Smooth muscle cell (in vitro differentiated cells): ENCODE measurements around the gene PPP1R7. TPM values are rescaled to one million over a fixed set of nuclear protein-coding genes. Genes with fewer than 3 reads are reported as not detected.

Experiments used
- DNase-seq: peaks from one replicate; lab custom pipeline; 2025; ENCODE audit not compliant: unreplicated experiment; lab: John Stamatoyannopoulos, UW
- H2AFZ ChIP-seq: fragments of 200-600 bp; sonication (generic); 2 replicates; pipeline ENCODE4 v1.6.0; 2016; ENCODE audit warnings: antibody characterized with exemption, low read depth, mild to moderate bottlenecking
- H3F3A ChIP-seq: fragments of 200-600 bp; sonication (generic); 2 replicates; pipeline ENCODE4 v1.6.0; 2017; ENCODE audit warnings: antibody characterized with exemption, low read depth
- H3K27ac ChIP-seq: fragments of 200-600 bp; sonication (generic); 2 replicates; pipeline ENCODE4 v1.5.1; 2016; ENCODE audit warnings: low read depth, mild to moderate bottlenecking
- H3K27me3 ChIP-seq: fragments of 200-600 bp; sonication (generic); 2 replicates; pipeline ENCODE4 v1.6.1; 2016; ENCODE audit warnings: low read depth, mild to moderate bottlenecking
- H3K36me3 ChIP-seq: fragments of 200-600 bp; sonication (generic); 2 replicates; pipeline ENCODE4 v1.5.1; 2016; ENCODE audit warnings: low read depth
- H3K4me1 ChIP-seq: fragments of 200-600 bp; sonication (generic); 2 replicates; pipeline ENCODE4 v1.5.1; 2016; ENCODE audit warnings: low read depth
- H3K4me2 ChIP-seq: fragments of 200-600 bp; sonication (generic); 2 replicates; pipeline ENCODE4 v1.6.0; 2016; ENCODE audit warnings: mild to moderate bottlenecking
- H3K4me3 ChIP-seq: fragments of 200-600 bp; sonication (generic); 2 replicates; pipeline ENCODE4 v1.5.1; 2016; ENCODE audit warnings: mild to moderate bottlenecking
- H3K79me2 ChIP-seq: fragments of 200-600 bp; sonication (generic); 2 replicates; pipeline ENCODE4 v1.6.0; 2016; ENCODE audit warnings: low read depth, mild to moderate bottlenecking
- H3K9ac ChIP-seq: fragments of 200-600 bp; sonication (generic); 2 replicates; pipeline ENCODE4 v1.6.0; 2016; ENCODE audit warnings: low read depth
- H3K9me3 ChIP-seq: fragments of 200-600 bp; sonication (generic); replicated peaks from 2 replicates; pipeline ENCODE4 v1.5.1; 2016; ENCODE audit warnings: low read depth
- H4K20me1 ChIP-seq: fragments of 200-600 bp; sonication (generic); 2 replicates; pipeline ENCODE4 v1.6.0; 2016; ENCODE audit warnings: low read depth
- CTCF ChIP-seq: fragments of 200-600 bp; sonication (generic); IDR thresholded peaks from 2 replicates; pipeline ENCODE4 v1.5.1; 2017; ENCODE audit warnings: borderline replicate concordance, mild to moderate bottlenecking, antibody characterized with exemption; ENCODE audit not compliant: insufficient read depth, poor library complexity, severe bottlenecking
- WGBS: methylation state at CpG from one replicate; pipeline ENCODE4 v1.1.7; 2016; ENCODE audit warnings: low lambda C conversion rate; 5-methylcytosine and 5-hydroxymethylcytosine counted together
- polyA plus RNA-seq: library from polyadenylated mRNA; unstranded; fragments of >200 nt; fragmentation: Nextera tagmentation; extraction: Ambion mirVana; gene quantifications from 2 replicates; pipeline ENCODE4 v1.2.1, GENCODE V29; 2016
- total RNA-seq: library from RNA; depleted of rRNA; stranded (reverse); fragments of >200 nt; gene quantifications from 2 replicates; pipeline ENCODE4 v1.2.3, GENCODE V29; 2014

Gene PPP1R7
- total and polyA plus RNA-seq, 2 experiments from 2014 or later: 54.3 to 74.9 TPM

GRCh38 chr2:241148239-241148638 is 2.0 kb upstream of the PPP1R7 start:
- H3K27ac ChIP-seq: no peak overlapping the region
- 89% methylated on average over 4 of the region's 4 CpGs for WGBS
- H3K36me3 ChIP-seq: no peaks in the 10 kb centered on the region
- no peak for TF ChIP-seq CTCF
- no peak for DNase-seq
- peaks cover 11% of the 10 kb centered on the region for H4K20me1 ChIP-seq
- H3K4me3 ChIP-seq: peak overlapping the region; percentile 89
- H3K9me3 ChIP-seq: no peaks in the 10 kb centered on the region
- no peaks in the 10 kb centered on the region for H3K27me3 ChIP-seq
- H3F3A ChIP-seq: no peaks in the 10 kb centered on the region
- peaks cover 6% of the 10 kb centered on the region for H3K4me1 ChIP-seq
- no peak overlapping the region for H3K9ac ChIP-seq
- peak overlapping the region; percentile 81 for H2AFZ ChIP-seq
- H3K4me2 ChIP-seq: peak overlapping the region; percentile 89
- peaks cover 13% of the 10 kb centered on the region for H3K79me2 ChIP-seq

- peak; percentile 62 for DNase-seq
- no peaks in the 10 kb centered on the region for H3K36me3 ChIP-seq
- peaks cover 13% of the 10 kb centered on the region for H3K79me2 ChIP-seq
- peak within 1 kb of the TSS; percentile 77 for H3K9ac ChIP-seq
- H3F3A ChIP-seq: no peaks in the 10 kb centered on the region
- H3K9me3 ChIP-seq: no peaks in the 10 kb centered on the region
- WGBS: under 1% methylated on average over 83 of the region's 88 CpGs
- peaks cover 11% of the 10 kb centered on the region for H4K20me1 ChIP-seq
- H3K4me1 ChIP-seq: peaks cover 6% of the 10 kb centered on the region
- H3K27me3 ChIP-seq: no peaks in the 10 kb centered on the region
- H3K4me3 ChIP-seq: peak within 1 kb of the TSS; percentile 89
- no peak for TF ChIP-seq CTCF
- peak within 1 kb of the TSS; percentile 89 for H3K4me2 ChIP-seq
- peak within 1 kb of the TSS; percentile 81 for H2AFZ ChIP-seq
- H3K27ac ChIP-seq: peak within 1 kb of the TSS; percentile 12
Measured at GRCh38 chr2:241148891-241149674, 1.2 kb upstream of the PPP1R7 start, which contains the start of gene PASK. TSS of gene PASK (minus strand) at chr2:241149472. CDS start at chr2:241143032, 6,440 bp downstream.

GRCh38 chr2:241149675-241149924 is 667 bp upstream of the PPP1R7 start:
- 0% methylated on average over 18 of the region's 23 CpGs for WGBS
- Histone ChIP-seq H3K9ac (peak overlapping the region; percentile 77), H3K27ac (peak overlapping the region; percentile 12)

More at GRCh38 chr2:241149675-241149924, 667 bp upstream of the PPP1R7 start:
- H4K20me1 ChIP-seq: peaks cover 11% of the 10 kb centered on the region
- H3K4me1 ChIP-seq: peaks cover 6% of the 10 kb centered on the region
- peaks cover 1% of the 10 kb centered on the region for H3K36me3 ChIP-seq
- peaks cover 13% of the 10 kb centered on the region for H3K79me2 ChIP-seq
- DNase-seq: no peak
- peak overlapping the region; percentile 89 for H3K4me2 ChIP-seq
- H3K27me3 ChIP-seq: no peaks in the 10 kb centered on the region
- peak overlapping the region; percentile 81 for H2AFZ ChIP-seq
- H3K4me3 ChIP-seq: peak overlapping the region; percentile 89
- no peaks in the 10 kb centered on the region for H3F3A ChIP-seq
- H3K9me3 ChIP-seq: no peaks in the 10 kb centered on the region
- TF ChIP-seq CTCF: no peak
